GM18870 (cell line): ENCODE data around the gene SLC23A2.
"Not testable (repeated sequence)": the region's sequence is repeated elsewhere in the genome, so short reads cannot be mapped to it uniquely, and the experiment has no call there.

Experiments
- ATAC-seq: cut with Tn5 transposase; IDR thresholded peaks from one replicate; pipeline ENCODE4 v1.9.1; 2021; ENCODE audit warnings: moderate library complexity; ENCODE audit not compliant: unreplicated experiment

Gene SLC23A2

DNA sequence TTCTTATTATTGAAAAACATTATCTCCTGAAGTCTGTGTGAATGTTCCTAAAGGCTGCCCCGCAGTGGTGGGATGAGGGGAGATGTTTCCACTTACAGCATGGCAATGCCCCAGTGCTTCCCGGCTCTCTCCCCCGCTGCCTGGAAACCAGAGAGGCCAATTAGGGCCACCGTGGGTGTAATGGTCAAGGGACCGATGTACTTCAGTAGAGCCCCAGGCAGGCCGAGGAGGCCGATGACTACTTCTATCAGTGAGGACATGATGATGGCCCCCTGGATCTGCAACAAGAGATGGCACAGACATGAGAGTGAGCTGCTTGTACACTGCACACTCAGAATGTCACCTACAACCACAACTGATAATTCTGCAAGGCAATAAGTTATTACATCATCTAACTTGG, 117.8 kb downstream of the SLC23A2 start:
- ATAC-seq = no peak

DNA sequence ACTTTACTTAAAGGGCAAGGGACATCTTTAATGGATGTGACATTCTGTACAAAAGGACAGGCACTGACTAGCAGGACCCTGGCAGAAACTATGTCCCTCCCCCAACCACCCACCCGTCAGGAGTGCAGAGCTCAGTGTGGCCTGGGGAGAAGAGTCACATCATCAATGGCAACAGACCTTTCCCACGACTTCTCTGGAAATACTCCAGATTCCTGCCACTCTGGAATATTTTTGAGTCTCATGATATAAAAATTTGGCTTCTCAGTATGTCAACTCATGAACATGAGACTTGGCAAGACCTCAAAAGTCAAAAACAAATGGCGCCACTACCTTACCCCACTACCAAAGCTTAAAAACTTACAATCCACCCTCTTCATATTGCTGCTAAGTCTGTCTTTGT, 118.3 kb downstream of the SLC23A2 start:
- no peak for ATAC-seq

GRCh38 chr20:4881006-4881730, 120.1 kb downstream of the SLC23A2 start:
- no peak for ATAC-seq

DNA sequence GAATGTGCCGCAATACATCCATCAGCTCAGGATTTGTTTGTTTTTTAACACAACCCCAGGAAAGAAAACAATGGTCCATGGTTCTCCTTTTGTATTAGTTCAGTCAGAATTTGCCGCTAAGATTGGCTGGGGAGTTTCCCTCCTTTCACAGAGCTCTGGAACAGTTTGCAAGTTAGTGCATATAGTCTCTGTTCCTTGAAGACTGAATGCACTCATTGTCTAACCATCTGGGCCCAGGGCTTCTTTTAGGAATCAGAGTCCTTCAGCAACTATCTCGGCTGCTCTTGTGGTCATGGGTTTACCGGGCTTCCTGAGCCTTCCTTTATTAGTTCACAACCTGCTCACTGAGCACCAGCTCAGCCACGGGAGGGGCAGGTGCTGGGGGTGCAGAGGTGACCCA, 121.3 kb downstream of the SLC23A2 start:
- no peak for ATAC-seq

DNA sequence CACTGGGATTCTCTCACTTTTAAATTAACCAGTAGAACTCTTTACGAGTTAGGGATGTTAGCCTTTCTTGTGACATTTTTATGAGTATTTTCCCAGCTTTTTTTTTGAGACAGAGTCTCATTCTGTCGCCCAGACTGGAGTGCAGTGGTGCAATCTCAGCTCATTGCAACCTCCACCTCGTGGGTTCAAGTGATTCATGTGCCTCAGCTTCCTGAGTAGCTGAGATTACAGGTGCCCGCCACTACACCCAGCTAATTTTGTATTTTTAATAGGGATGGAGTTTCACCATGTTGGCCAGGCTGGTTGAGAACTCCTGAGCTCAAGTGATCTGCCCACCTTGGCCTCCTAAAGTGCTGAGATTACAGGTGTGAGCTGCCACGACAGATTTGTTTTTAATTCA, 123.2 kb downstream of the SLC23A2 start:
- ATAC-seq = not testable (repeated sequence)

DNA sequence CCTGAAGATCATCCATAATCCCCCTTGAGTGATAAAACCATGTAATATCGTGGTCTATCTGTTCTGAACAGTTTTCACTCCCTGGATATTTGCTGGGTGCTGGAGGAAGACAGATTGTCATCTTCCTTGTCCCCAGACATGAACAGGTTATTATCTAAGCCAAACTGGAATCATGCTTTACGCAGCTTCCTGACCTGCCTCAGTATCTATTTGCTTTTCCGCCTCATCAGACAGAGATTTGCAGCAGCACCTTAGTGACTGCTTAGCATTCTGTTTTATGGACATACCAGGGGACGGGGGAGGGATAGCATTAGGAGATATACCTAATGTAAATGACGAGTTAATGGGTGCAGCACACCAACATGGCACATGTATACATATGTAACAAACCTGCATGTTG, 124.6 kb downstream of the SLC23A2 start:
- ATAC-seq = no peak

GRCh38 chr20:4876301-4876700, 125.0 kb downstream of the SLC23A2 start:
- ATAC-seq = no peak

DNA sequence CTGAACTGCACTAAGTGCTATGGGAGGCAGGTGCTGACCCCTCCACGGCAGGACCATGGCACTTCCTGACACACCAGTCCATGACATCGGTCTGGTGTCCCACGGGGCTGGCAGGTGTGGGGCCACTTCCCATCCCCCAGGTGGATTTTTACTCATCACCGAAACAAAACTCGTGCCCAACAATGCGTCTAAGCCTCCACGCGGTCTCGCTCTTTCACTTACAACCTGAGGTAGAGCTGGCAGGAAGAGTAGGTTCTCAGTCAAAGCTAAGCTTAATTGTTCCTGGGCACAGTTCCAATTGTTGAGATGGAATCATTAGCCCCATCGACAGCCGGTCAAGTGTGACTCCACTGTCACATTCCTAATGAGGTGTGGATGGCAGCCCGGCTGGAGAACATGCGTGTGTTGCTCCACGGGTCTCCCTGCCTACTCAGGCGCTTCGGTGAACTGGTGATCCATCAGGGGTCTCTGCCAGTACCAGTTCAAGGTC, 125.7 kb downstream of the SLC23A2 start:
- no peak for ATAC-seq

DNA sequence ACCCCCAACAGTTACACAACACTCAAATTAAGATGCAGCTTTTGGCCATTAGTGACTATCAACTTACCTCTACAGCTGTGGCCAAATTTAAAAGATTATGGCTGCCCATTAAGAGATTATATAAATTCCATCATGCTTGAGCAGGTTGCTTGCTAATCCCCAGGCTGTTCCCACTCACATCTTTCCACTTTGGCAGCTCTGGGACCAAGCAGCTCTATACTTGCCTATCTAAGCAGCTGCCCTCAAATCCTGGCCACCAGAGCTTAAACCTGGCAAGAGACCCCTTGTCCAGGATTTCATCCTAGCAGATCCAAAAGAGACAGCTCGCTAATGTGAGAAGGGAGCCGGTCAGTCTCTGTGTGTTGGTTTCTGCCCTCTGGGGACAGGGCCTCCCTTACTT, 127.9 kb downstream of the SLC23A2 start:
- ATAC-seq = no peak

- ATAC-seq = no peak
Observed at GRCh38 chr20:4871486-4871885, 129.8 kb downstream of the SLC23A2 start.

DNA sequence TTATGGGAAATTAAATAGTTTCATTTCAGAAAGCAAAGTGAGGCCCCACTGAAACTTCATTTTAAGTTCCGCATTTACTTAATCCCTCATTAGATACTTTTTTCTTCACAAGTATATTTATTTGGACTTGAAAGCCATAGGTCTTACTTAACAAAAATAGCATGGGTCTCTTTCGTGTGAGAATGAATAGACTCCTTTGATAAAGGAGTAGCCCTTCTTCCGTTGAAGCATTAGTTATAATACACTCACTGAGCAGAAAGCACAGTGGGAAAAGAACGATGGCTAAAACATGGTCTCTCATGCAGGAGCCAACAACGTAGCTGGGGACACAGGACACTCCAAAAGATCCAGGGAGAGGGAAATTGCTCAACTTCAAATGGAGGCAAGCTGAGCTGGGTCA, 130.4 kb downstream of the SLC23A2 start:
- ATAC-seq = no peak

GRCh38 chr20:4869290-4870193, 131.8 kb downstream of the SLC23A2 start:
- no peak for ATAC-seq

DNA sequence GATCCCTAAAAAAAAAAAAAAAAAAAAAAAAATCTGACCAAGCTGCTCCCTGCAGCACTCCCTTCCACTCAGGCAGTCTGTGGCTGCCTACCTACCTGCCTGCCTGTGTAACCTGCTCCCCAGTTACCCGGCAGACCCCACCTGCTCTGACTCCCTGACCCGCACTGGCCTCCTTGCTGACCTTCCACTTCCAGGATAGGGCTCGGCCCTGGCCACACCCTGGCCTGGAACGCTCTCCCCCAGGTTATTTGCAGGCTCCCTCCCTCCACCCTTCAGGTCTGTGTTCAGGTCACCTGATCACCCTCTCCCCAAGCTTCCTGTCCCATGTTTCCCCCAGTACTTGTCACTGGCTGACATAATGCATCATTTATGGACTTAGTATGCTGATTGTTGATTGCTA, 134.3 kb downstream of the SLC23A2 start:
- ATAC-seq = no peak

GRCh38 chr20:4866429-4866828, 134.9 kb downstream of the SLC23A2 start:
- no peak for ATAC-seq

DNA sequence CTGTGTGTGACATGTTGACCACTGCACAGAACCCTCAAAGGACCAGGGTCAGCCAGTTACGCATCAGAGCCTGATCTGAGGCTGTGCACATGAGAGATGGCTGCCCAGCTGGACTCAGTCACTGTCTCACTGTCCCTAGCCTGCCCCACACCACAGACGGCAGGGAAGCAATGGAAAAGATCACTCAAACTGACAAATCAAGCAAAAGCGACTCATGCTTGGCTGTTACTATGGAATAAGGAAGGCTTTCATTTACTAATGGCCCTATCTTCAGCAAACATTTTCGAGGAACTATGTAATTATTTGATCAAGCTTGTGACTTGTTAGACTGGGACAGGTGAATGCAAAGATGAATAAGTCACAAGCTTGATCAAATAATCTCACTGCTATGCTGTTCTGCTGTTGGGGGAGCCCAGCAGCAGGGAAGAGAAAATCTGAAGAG, 137.0 kb downstream of the SLC23A2 start:
- ATAC-seq = no peak

DNA sequence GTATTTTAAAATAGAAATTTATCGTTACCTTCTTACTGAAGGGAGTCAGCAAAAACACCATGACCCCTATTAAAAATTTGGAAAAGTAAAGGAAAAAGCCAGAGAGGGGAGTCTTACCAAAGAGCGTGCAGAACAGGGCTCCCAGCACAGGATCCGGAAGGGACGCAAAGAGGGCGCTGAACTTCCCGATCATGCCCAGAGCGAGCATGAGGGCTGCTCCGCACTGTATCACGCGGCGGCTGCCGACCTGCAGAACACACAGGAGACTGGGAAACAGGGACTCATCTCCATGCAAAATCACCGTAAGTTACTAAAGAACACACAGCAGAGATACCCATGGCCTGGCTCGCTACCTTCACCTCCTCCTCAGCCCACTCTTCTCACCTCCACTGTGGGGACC, 138.6 kb downstream of the SLC23A2 start:
- no peak for ATAC-seq

- no peak for ATAC-seq
Observed at GRCh38 chr20:4861961-4862360, 139.3 kb downstream of the SLC23A2 start.

DNA sequence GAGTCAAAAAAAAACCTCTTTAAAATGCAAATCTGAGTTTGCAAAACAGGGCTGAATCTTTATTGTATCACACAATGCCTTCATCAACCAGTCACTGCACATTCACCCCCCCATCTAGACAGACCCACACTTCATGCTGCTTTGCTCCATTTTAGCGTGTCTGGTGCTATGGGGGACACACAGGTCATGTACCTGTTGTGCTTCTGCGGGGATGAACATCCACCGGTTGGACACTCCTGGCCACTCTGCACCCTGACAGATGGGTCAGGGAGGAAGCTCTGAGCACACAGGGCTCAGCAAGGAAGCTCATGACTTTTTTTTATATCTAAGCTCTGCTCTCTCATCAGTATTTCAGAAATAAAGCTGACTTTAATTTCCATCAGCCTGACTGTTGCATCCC, 143.3 kb downstream of the SLC23A2 start:
- no peak for ATAC-seq

GRCh38 chr20:4856022-4856755, 145.1 kb downstream of the SLC23A2 start:
- ATAC-seq = no peak

GRCh38 chr20:4855555-4855954, 145.8 kb downstream of the SLC23A2 start:
- ATAC-seq = no peak

GRCh38 chr20:4855097-4855496, 146.2 kb downstream of the SLC23A2 start:
- ATAC-seq = no peak
